Fibroblast of skin of left quadriceps (primary cell): ENCODE measurements around the gene CILP2.

Source experiments
- DNase-seq, 2 experiments: peaks; one replicate each; pipeline ENCODE4 v3.0.0-alpha.2; 2013; ENCODE audit warnings: low read depth in 2 of 2

The CILP2 gene

DNA sequence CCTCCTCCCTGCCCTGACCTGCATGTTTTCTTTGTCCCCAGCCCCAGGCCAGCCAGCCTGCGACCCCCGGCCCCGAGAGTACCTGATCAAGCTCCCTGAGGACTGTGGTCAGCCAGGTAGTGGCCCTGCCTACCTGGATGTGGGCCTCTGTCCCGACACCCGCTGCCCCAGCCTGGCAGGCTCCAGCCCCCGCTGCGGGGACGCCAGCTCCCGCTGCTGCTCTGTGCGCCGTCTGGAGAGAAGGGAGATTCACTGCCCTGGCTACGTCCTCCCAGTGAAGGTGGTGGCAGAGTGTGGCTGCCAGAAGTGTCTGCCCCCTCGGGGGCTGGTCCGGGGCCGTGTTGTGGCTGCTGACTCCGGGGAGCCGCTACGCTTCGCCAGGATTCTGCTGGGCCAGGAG is 5.6 kb downstream of the CILP2 start:
- DNase-seq = no peak

DNA sequence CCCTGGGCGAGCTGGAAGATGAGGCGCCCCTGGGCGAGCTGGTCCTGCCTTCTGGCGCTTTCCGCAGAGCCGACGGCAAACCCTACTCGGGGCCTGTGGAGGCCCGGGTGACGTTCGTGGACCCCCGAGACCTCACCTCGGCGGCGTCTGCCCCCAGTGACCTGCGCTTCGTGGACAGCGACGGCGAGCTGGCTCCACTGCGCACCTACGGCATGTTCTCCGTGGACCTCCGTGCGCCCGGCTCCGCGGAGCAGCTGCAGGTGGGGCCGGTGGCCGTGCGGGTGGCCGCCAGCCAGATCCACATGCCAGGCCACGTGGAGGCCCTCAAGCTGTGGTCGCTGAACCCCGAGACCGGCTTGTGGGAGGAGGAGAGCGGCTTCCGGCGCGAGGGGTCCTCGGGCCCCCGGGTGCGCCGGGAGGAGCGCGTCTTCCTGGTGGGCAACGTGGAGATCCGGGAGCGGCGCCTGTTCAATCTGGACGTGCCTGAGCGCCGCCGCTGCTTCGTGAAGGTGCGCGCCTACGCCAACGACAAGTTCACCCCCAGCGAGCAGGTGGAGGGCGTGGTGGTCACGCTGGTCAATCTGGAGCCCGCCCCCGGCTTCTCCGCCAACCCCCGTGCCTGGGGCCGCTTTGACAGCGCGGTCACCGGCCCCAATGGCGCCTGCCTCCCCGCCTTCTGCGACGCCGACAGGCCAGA is 6.3 kb downstream of the CILP2 start:
- DNase-seq = no peak

DNA sequence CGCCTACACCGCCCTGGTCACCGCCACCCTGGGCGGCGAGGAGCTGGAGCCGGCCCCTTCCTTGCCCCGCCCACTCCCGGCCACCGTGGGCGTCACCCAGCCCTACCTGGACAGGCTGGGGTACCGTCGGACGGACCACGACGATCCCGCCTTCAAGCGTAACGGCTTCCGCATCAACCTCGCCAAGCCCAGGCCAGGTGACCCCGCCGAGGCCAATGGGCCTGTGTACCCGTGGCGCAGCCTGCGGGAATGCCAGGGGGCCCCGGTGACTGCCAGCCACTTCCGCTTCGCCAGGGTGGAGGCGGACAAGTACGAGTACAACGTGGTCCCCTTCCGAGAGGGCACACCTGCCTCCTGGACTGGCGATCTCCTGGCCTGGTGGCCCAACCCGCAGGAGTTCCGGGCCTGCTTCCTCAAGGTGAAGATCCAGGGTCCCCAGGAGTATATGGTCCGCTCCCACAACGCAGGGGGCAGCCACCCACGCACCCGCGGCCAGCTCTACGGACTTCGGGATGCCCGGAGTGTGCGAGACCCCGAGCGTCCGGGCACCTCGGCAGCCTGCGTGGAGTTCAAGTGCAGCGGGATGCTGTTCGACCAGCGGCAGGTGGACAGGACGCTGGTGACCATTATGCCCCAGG is 7.0 kb downstream of the CILP2 start:
- no peak for DNase-seq

DNA sequence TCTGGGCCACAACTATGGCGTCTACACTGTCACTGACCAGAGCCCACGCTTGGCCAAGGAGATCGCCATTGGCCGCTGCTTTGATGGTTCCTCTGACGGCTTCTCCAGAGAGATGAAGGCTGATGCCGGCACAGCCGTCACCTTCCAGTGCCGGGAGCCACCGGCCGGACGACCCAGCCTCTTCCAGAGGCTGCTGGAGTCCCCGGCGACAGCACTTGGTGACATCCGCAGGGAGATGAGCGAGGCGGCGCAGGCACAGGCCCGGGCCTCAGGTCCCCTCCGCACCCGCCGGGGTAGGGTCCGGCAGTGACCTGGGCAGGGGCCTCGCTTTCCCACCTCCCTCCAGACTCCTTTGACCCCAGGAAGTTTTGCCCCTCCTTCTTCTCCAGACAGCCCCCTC is 7.6 kb downstream of the CILP2 start:
- no peak for DNase-seq

DNA sequence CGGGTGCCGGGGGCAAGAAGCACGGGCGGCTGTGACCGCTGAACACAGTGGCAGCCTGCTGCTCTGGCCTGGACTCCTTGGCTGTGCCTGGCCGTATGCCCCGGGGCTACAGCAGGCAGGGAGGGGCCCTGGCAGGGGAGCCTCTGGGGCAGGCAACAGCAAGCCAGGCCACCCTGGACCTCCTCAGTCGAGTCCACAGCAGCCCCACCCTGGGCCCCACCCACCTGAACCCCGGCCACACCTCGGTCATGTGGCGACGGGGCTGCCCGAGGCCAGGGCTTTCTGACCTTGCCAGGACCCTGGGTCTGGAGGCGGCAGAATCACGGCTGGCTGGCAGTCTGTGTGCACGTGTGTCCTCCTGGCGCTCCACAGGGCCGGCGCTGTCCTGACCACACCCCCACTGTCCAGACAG is 8.7 kb downstream of the CILP2 start:
- no peak for DNase-seq

DNA sequence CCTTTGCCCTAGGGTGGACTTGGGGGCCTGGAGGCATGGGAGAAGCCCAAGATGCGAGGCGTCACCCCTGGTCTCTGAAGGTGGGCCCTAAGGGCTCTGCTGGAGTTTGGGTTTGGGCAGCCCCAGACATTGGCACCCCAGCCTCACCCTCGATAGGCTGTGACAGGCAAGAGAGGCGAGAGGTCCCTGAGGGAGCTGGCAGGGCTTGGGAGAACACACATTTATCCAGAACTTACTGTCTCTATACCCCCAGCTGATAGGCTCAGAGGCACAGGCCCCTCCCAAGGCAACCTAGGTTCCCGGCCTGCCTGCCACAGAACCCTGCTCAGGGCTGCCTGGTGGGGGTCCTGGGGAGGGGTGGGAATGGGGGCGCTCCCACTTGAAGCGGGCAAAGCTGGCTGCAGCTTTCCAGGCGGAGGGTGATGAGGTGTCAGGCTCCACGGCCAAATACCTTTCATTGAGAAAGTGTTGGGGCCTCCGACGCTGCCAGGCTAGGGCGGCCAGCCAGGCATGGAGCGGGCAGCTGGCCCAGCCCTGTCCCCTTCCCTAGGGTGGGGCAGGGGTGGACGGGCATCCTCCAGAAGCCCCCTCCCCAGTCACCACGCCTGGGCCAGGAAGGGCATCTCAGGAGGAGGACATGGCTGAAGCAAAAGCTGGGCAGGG is 9.7 kb downstream of the CILP2 start:
- DNase-seq = no peak

DNA sequence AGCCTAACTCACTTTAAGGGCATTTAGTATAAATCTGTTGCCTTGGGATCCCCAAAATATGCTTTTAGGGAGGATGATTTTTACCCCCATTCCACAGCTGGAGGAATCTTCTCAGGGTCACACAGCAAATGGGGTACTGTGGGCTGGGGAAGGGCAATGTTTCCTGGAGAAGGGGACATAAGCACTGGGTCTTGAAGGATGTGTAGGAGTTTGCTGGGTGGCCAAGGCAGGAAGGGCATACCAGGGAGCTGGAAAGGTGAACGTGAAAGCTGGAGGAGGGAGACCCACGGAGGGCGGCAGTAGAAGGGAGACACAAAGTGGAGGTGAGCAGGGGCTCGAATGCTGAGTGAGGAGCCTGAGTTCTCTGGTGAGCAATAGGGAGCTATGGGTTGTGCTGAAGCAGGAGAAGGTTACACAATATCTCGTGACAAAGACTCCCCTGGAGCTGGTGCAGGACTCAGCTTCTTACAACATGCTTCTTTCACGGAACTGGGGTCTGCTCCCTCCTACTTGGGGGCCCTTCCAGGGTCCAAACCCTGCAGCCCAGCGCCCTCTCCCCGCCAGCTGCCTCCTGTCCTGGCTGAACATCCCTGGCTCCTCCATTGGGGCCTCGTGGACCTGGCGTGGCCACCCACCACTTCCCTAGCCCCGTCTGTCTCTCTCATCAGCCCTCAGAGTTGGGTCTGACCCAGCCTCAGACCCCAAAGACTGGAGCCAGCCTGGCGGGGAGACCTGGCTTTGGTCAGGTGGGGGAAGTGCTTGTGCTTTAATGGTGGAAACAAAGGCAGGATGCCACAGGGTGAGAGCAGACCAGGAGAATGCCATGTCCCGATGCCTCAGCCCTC is 11.1 kb downstream of the CILP2 start:
- DNase-seq = no peak

DNA sequence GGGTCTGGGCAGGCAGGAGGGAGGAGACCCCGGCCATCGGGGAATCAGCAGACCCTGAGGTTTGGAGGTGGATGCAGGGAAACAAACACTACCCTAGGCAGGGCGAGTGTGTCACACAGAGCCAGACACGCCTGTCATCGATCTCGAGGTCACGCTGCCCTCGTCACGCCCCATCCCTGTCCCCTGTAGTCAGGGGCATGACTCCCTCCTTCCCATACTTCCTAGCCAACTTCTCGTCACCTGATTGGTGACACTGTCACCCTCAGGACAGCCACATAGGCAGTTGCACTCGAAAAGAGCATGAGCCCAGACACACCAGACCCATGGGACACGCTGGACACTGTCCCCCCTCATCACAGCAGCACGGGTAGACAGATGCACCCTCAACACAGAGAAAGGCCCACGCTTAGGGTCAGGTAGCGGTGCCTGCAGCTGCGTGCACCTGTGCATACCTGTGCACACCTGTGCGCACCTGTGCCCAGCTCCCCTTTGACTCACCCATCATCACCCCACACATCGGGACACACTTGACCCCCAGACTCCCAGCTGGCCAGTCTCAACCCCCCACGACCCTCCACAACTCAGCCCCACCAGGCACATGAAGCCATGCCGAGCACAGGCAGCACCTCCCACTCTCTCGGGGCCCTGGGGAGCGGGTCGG is 11.9 kb downstream of the CILP2 start:
- no peak for DNase-seq

DNA sequence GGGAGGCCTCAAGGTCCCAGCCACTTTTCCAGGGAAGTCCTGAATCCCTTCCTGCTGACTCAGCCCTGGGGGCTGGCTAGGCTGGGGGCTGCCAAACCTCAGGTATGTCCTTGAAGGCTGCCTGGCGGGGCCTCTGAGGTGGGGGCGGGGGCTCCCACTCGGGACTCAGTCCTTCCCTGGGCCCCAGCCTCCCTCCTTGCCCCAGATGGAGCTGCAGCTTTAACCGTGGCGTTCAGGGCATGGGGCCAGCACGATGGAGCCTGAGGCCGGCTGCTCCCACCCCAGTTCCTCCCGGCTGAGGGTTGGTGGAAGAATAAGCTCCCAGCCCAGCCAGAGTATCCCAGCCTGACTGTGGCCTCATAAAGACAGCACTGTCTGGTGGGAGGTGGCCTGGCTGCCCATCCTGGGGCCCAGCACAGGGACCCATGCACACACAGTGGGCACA is 12.4 kb downstream of the CILP2 start:
- peak; percentile 60 to 64 for DNase-seq

DNA sequence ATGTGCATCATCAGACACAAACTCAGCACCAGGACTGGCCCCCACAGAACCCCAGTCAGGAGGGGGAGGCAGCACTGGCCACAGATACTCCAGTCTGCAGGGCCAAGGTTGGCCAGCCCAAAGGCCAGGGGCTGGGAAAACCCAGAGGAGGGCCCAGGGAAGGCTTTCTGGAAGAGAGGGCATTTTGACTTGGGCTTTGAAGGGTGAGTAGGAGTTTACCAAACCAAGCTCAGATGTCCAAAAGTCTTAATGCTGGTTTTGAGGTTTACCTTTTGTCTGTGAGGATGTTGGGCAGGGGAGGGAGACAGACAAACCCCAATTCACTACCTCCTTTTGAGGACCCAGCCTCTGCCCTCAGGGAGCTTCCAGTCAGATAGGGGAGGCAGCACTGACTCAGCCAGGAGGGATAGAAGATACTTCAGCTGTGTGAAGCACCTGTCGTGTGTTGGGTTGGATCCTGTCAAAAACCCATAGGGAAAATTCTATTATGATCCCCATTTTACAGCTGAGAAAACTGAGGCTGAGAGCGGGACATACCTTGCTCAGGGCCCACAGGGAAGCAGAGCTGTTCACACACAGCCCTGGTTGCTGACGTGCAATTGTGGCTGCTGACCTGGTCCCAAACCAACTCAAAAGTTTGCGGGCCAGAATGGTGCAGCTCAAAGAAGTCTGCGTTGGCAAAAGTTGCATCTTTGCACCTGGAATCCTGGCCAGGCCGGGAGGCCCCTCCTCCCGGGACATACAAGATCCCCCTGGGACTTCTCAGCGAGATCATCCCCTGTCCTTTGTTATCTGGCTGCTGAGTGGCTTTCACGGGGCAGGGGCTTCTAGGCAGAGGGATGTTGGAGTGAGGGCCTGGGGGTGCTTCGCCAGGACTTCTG is 13.1 kb downstream of the CILP2 start:
- no peak for DNase-seq

DNA sequence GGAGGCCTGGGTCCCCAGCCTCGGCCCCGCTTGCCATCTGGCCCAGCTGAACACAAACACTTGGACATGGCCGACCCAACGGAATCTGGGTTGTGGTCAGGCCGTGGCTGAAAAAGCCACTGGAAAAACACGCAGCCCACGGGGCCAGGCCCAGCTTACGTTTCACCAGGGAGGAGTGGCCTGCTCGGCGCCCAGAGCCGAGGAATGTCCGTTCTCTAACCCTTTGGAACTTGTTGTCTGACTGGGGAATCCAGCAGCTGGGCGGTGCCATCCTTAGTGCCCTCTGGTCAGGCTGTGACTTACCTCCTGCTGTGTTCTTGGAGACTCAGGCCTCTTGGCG is 13.8 kb downstream of the CILP2 start:
- no peak for DNase-seq

DNA sequence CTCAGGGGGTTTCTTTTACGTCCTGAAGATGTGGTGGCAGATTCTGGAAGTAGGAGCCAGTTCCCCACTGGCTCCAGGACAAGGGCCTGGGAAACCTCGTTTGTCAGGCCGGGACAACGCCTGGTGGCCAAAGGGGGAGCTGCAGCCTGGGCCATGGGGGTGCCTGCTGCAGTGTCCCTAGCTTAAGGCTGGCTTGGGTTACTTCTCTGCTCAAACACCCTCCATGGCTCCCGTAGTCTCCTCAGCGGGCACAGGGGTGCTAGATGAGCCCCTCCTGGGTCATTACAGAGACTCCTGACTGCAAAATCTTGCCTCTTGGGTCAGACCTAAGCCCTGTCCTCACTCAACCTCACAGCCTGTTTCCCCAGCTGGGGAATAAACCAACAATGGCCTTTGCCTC is 14.7 kb downstream of the CILP2 start:
- DNase-seq = no peak

DNA sequence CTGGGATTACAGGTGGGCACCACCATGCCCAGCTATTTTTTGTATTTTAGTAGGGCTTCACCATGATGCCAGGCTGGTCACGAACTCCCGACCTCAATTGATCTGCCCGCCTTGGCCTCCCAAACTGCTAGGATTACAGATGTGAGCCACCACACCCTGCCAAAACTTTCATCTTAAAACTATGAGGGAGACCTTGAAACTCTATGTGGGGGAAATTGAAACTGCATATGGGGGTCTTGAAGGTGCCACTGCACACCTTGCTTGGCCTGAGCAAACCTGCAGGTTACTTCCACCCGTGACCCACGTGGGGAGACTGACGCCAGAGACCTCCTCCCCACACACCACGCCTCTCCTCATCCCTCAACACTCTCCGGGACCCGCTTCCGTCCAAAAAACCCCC is 15.6 kb downstream of the CILP2 start:
- DNase-seq = no peak

DNA sequence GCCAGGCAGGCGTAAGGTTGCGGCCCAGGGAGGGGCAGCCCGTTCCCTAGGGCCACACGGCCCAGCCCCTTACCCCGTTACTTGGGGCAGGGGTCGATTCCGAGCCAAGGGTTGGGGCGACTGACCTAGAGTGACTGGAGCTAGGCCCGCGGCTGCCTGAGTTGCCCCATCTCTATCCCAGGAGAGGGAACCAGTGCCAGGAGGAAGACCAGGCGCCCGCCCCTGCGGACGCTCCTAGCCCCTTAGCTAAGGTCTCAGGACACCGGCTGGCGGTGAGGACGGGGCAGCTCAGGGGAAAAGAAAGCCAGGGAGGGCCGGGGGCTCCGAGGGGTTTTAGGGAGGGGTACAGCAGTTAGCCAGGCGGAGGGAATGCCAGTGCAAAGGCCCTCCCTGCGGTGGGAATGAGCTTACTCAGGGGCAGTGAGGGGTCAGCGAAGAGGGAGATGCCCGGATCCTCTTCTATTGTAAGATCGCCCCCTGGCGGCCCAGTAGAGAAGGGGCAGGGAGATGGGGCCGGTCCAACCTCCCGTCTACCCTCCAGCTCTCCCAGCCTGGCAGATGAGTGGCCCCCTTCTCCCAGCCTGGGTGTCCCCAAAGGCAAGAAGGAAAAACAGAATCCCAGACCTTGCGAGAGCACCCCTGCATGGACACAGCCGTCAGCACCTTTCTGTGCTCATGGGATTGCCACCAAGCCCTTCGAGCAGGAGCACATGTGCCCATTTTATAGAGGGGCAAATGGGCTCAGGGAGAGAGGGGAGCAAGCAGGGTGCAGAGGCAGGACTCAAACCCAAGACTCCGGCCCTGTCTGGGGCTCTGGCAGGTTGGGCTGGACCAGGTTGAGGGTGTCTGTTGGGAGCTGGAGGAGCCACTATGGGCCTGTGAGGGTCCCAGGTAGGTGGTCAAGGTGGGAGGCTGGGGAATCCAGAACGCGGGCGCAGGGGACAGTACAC is 16.3 kb downstream of the CILP2 start:
- no peak for DNase-seq

DNA sequence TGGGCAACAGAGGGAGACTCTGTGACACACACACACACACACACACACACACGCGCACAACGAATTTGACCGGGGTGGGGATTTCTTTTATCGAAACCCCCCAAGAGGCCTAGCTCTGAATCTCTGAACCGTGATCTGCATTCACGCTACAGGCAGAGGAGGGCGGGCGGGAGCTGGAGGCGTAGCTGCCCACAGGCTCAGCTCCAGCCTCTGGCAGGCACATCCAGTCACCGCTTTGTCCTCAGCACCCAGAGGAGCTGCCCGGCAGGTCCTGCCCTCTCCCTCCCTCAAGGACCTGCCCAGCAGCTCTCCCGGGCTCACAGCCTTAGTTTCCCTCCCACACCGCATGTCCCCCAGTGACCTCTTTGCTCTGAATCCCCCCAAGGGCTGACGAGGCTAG is 20.0 kb downstream of the CILP2 start:
- DNase-seq = no peak

DNA sequence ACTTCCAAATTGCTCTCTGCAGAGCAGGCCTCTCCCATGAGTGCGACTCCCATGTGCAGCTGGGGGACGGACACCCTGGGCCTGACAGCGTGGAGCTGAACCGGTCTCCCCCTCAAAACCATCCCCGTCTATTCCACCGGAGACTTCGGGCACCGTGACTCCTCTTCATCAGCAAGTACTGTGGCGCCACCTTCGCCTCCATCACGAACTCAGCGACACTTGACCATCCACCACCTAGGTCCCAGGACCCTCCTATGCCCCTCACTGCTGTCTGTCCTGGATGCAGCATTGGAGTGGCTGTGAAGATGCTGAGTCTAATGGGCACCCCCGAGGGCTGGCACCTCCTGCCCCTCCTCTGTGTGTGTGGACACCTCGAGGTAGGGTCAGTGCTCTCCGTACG is 20.6 kb downstream of the CILP2 start:
- no peak for DNase-seq

DNA sequence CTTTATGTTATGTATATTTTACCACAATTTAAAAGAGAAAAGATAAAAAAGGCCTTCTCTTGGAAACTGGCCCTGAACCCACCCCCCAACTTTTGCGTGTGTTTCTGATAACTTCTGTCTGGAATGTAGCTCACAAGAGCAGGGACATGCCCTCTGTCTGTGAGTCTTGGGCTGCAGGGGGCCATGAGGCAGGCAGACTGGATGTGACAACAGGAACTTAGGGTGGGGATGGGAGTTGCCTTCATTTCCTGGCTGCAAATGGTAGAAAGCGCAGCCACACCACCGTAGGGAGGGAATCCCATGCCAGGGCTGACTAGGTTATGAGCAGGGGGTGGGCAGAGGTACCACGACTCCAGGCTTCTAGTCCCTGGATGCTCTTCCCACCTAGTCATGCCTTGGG is 21.9 kb downstream of the CILP2 start:
- no peak for DNase-seq

DNA sequence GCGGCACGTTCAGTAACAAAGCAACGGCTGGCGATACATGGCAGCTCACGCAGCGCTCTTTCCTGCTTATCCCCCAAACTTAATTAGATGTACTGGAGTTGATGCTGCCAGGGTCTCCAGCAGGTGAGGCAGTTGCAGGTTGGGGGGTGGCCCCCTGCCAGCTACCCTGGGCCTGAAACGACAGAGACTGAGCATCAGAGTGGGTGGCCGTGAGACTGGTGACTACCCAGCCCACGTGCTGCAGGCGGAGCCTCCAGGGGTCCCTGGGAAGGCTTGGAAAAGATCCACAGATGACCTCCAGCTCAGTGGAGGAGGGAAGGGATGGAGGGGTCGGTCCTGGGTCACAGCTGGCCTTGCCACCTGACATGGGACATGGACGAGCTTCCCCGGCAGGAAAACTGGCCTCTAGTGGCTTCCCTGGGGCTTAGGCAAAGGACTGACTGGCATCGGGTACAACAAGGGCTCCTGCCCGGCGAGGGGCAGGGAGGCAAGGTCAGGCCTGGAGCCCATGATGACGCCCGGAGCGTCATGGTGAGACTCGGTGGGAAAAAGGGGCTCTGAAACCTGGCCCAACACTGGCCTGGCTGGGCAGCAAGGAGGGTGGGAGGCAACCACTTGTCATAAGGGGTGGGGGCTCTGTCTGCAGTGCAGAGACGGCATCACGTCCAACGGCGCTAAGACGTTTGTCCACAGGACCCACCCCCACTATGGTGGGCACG is 24.0 kb downstream of the CILP2 start:
- no peak for DNase-seq
